ENCODE results near the gene MTHFR. TPM values are rescaled to one million over a fixed set of nuclear protein-coding genes. Genes with fewer than 3 reads are reported as not detected.

Gene MTHFR
- total RNA-seq, 2 experiments from 2014 or later, result 9.9 to 12.4 TPM

GRCh38 chr1:11768821-11769220 is 36.9 kb downstream of the MTHFR start:
- CTCF ChIA-PET, result interaction anchor here (1.0 kb wide), 1 partner anchor 49 kb away, joined by 3 read pairs; no protein-coding TSS in a partner anchor

GRCh38 chr1:11767922-11768704 is 37.7 kb downstream of the MTHFR start:
- POLR2A ChIA-PET, result no interaction called here
- CTCF ChIA-PET, result interaction anchor here (1.0 kb wide), 1 partner anchor 48 kb away, joined by 3 read pairs; no protein-coding TSS in a partner anchor

More at GRCh38 chr1:11768821-11769220, 36.9 kb downstream of the MTHFR start:
- POLR2A ChIA-PET, result no interaction called here

DNA sequence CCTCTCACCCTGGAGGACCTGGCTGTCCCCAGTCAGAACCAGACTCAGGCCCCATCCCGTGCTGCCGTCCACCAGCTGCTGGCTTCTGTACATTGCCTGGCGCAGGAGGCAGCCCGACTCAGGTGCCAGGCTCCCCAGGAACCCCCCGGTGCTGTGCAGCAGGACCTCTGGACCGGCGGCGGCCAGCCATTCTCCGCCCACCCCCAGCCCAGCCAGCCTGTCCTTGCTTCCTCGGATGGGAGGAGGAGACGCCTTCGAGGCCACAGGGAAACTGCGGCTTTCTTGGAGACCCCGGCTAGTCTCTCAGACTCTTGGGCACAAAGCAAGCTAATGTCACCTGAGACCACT is 39.4 kb downstream of the MTHFR start:
- POLR2A ChIA-PET, result no interaction called here
- CTCF ChIA-PET, result no interaction called here

- POLR2A ChIA-PET, result no interaction called here
- CTCF ChIA-PET, result no interaction called here
These were observed 39.9 kb downstream of the MTHFR start for GRCh38 chr1:11765661-11766428.

GRCh38 chr1:11764519-11764918 is 41.2 kb downstream of the MTHFR start:
- POLR2A ChIA-PET, result no interaction called here
- CTCF ChIA-PET, result interaction anchor here (0.6 kb wide), 1 partner anchor 205 kb away, joined by 3 read pairs; no protein-coding TSS in a partner anchor

GRCh38 chr1:11764115-11764514 is 41.6 kb downstream of the MTHFR start:
- CTCF ChIA-PET, result no interaction called here
- POLR2A ChIA-PET, result no interaction called here

GRCh38 chr1:11761988-11762406 is 43.8 kb downstream of the MTHFR start, which contains the start of gene C1orf167:
Gene C1orf167, plus strand, starts transcription at chr1:11762193. Its CDS starts 2,208 bp downstream, at chr1:11764401.
- POLR2A ChIA-PET, result no interaction called here
- CTCF ChIA-PET, result no interaction called here

DNA sequence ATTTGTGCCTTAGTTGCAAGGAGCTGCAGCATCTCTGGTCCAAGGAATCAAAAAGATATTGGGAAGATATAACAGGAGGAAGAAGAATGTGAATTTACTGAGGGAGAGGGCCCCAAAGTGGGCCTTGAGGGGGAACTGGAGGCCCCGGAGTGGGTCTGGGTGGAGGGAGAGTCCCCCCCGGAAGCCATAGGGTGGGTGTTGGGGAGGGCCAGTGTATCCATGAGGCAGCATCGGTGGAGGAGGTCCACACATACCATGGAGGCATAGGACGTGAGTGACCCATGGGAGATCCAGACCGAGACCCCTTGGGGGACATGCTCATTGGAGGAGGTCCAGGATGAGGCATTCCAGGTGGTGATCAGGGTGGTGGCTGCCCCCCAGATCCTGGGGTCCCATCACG is 44.5 kb downstream of the MTHFR start:
- CTCF ChIA-PET, result no interaction called here

DNA sequence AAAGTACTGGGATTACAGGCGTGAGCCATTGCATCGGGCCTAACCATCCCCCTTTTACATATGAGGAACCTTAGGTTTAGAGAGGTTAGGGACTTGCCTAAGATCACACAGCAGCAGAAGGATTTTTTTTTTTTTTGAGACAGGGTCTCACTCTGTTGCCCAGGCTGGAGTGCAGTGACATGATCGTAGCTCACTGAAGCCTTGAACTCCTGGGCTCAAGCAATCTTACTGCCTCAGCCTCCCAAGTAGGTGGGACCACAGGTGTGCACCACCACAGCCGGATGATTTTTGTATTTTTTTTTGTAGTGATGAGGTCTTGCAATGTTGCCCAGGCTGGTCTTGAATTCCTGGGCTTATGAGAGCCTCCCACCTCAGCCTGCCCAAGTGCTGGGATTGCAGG is 46.0 kb downstream of the MTHFR start:
- POLR2A ChIA-PET, result no interaction called here
- CTCF ChIA-PET, result no interaction called here

More for the DNA sequence above, 44.5 kb downstream of the MTHFR start:
- POLR2A ChIA-PET, result no interaction called here

- ChIA-PET POLR2A (no interaction called here), CTCF (no interaction called here)
These were observed 48.7 kb downstream of the MTHFR start for GRCh38 chr1:11757047-11757446.

- POLR2A ChIA-PET, result no interaction called here
These were observed 52.1 kb downstream of the MTHFR start for GRCh38 chr1:11753555-11754208.

GRCh38 chr1:11752359-11753088 is 53.2 kb downstream of the MTHFR start:
- ChIA-PET POLR2A (no interaction called here), CTCF (no interaction called here)

More at GRCh38 chr1:11753555-11754208, 52.1 kb downstream of the MTHFR start:
- CTCF ChIA-PET, result no interaction called here

- CTCF ChIA-PET, result no interaction called here
- POLR2A ChIA-PET, result no interaction called here
These were observed 54.7 kb downstream of the MTHFR start for GRCh38 chr1:11751087-11751486.

GRCh38 chr1:11749996-11750395 is 55.8 kb downstream of the MTHFR start:
- ChIA-PET CTCF (interaction anchor here (1.4 kb wide), 1 partner anchor 32 kb away, joined by 4 read pairs; no protein-coding TSS in a partner anchor), POLR2A (no interaction called here)

GRCh38 chr1:11749203-11749689 is 56.5 kb downstream of the MTHFR start:
- POLR2A ChIA-PET, result no interaction called here
- CTCF ChIA-PET, result interaction anchor here (1.4 kb wide), 1 partner anchor 33 kb away, joined by 4 read pairs; no protein-coding TSS in a partner anchor

DNA sequence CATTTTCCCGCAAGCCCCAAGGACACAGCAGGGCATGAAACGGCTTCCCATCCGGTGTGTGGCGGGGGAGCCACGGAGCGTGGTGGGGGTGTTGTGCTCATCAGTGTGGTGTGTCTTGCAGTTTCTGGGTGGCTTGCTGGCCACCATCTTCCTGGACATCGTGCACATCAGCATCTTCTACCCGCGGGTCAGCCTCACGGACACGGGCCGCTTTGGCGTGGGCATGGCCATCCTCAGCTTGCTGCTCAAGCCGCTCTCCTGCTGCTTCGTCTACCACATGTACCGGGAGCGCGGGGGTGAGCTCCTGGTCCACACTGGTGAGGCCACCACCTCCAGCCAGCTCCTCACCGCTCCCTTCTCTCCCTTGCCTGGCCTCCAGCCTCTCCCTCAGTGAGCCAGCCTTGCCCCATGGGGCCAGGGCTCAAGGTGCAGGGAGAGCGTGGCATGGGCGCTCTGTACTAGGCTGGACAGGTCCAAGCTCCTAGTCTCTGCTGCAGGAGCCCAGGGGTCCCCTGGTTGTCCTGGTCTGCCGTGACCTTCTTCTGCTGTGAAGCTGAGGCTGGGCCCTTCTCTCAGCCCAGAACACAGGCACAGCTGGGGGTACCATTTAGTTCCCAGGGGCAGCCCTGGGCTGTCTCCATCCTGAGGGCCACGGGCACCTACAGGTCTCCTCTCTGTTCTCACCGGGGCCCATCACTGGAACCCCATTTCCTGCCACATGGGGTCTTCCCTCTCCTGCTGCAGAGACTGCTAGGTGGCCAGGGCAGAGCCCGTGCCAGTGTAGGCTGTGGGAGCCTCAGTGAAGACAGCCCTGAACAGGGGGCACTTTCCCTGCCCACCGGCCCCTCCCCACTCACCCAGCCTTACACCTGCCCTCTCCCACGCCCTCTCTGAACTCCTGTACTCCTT is 57.2 kb downstream of the MTHFR start:
- ChIA-PET POLR2A (no interaction called here), CTCF (no interaction called here)

DNA sequence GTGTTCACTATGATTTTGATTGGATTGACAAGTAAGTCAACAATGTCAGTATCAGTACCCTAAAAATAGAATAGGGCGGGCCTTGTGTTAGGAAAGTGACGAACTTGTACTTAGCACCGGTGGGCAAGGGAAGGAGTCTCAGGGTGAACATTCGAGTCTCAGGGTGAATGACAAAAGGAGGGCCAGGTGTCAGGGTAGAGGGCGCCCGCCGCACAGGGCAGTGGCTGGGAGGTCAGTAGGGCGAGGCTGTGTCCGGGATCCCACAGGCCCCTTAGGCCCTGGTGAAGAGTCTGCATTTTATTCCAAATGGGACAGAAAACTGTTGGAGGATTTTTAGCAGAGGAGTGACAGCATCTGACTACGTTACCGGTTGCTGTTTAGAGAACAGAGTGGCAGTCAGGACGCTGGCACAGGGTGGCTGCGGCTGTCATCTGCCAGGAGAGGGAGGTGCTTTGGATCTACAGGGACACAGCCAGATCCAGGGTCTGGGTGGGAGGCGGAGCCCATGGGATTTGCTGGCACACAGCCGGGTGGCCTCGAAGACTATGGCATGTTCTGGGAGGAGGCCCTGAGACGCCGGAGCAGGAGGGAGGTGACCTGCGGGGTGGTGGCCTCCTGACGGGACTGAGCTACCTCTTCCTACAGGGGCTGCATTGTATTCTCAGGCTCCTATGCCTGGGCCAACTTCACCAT is 58.8 kb downstream of the MTHFR start:
- POLR2A ChIA-PET, result no interaction called here

GRCh38 chr1:11746092-11746491 is 59.7 kb downstream of the MTHFR start:
- CTCF ChIA-PET, result no interaction called here
- POLR2A ChIA-PET, result no interaction called here

More for the DNA sequence above, 58.8 kb downstream of the MTHFR start:
- CTCF ChIA-PET, result no interaction called here
